ENCODE measurements around the gene GPX6. TPM values are rescaled to one million over a fixed set of nuclear protein-coding genes. Genes with fewer than 3 reads are reported as not detected.

GPX6 gene
- total and polyA plus RNA-seq, 2 donors (not counting 3 experiments of a cell fraction or from before 2014, with no cell fraction given), result not detected

DNA sequence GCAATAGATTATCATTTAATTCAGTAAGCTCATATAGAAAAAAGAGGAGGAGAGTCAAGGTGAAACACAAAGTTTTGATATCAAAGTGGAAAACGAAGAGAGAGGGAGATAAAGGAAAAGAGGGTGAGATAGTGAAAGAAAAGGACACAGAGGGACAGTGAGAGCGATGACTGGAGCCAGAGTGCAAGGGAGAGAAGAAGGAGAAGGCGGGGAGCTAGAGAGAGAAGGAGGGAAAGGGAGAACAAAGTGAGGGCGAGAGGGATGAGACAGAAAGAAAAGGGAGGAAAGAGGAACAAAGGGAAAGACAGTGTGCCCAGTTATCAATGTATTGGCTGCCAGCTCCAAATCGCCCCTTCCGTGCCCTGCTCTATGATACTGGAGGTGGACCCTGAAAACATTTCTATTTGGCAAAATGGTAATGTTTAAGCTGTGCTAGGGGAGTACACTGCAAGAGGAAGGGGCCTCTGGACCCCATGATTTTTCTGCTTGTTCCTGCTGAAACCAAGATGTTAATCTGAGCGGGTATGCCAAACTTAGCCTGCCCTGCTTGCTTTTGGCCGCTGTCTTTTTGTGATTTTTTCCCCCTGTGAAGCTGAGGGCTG, 37.9 kb upstream of the GPX6 start:
- ChIA-PET CTCF (interaction anchor here (1.2 kb wide), 1 partner anchor 11 kb away, joined by 3 read pairs; no protein-coding TSS in a partner anchor), POLR2A (interaction anchor here (0.6 kb wide), 1 partner anchor 11 kb away, joined by 3 read pairs; no protein-coding TSS in a partner anchor)
- Histone ChIP-seq H3K4me2 (ENCODE audit: insufficient read depth, low read length) (no peak overlapping the region), H3K4me3 (replicated peaks in 1 of 3; ENCODE audit: insufficient read depth in 1 of 3, low read depth in 1 of 3, low read length in 3 of 3) (no peak overlapping the region), H3K79me2 (ENCODE audit: control insufficient read depth, insufficient read depth, low read length) (no peaks in the 10 kb centered on the region), H2AFZ (ENCODE audit: low read depth, low read length) (no peak overlapping the region), H3K4me1 (ENCODE audit: control insufficient read depth, extremely low read depth, insufficient read depth, low read length) (no peaks in the 10 kb centered on the region), H3K36me3 (ENCODE audit: control insufficient read depth in 2 of 2, extremely low read depth in 1 of 2, insufficient read depth in 2 of 2, low read length in 2 of 2) (no peaks in the 10 kb centered on the region), H3K9me1 (replicated peaks; ENCODE audit: control insufficient read depth, extremely low read depth, insufficient read depth, low read length) (no peaks in the 10 kb centered on the region), H3K9ac (replicated peaks; ENCODE audit: extremely low read depth, insufficient read depth, low read length) (no peak overlapping the region), H3K9me3 (replicated peaks; ENCODE audit: control insufficient read depth, insufficient read depth, low read length) (no peaks in the 10 kb centered on the region), H4K20me1 (replicated peaks; ENCODE audit: control insufficient read depth, extremely low read depth, insufficient read depth, low read length) (no peaks in the 10 kb centered on the region), H3K27ac (ENCODE audit: insufficient read depth, low read depth, low read length) (no peak overlapping the region), H3K27me3 (ENCODE audit: control insufficient read depth in 2 of 2, insufficient read depth in 2 of 2, low read length in 2 of 2) (peaks cover 5 to 17% of the 10 kb centered on the region in 2 experiments)
- FAIRE-seq (no peak), DNase-seq (ENCODE audit: low read depth, low spot score) (no peak)
- dilution Hi-C loops (cut with MboI; ENCODE audit: extremely low pct_ligation_motif_present, low sequenced_read_pairs) (no loop called here), intact Hi-C loops (cut with micrococcal nuclease) (no loop called here)
- BruUV-seq (replicated peaks), result no TSS peak
- TF ChIP-seq, protein P1, sequence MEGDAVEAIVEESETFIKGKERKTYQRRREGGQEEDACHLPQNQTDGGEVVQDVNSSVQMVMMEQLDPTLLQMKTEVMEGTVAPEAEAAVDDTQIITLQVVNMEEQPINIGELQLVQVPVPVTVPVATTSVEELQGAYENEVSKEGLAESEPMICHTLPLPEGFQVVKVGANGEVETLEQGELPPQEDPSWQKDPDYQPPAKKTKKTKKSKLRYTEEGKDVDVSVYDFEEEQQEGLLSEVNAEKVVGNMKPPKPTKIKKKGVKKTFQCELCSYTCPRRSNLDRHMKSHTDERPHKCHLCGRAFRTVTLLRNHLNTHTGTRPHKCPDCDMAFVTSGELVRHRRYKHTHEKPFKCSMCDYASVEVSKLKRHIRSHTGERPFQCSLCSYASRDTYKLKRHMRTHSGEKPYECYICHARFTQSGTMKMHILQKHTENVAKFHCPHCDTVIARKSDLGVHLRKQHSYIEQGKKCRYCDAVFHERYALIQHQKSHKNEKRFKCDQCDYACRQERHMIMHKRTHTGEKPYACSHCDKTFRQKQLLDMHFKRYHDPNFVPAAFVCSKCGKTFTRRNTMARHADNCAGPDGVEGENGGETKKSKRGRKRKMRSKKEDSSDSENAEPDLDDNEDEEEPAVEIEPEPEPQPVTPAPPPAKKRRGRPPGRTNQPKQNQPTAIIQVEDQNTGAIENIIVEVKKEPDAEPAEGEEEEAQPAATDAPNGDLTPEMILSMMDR (IDR thresholded peaks at IDR 0.05; ENCODE audit: extremely low read depth in 1 of 2, insufficient read depth in 1 of 2, low read depth in 1 of 2, low read length in 2 of 2), result no peak
- TF ChIP-seq FOS (IDR thresholded peaks at IDR 0.05; ENCODE audit: borderline replicate concordance, insufficient read depth, low read length) (no peak), MYC (IDR thresholded peaks at IDR 0.05; ENCODE audit: low read depth, low read length) (no peak), GATA2 (IDR thresholded peaks at IDR 0.05; ENCODE audit: insufficient read depth, insufficient read length, low read depth, low read length) (no peak), EZH2 (IDR thresholded peaks at IDR 0.05; ENCODE audit: borderline replicate concordance, low read depth, low read length, severe bottlenecking) (no peak), POLR2A (IDR thresholded peaks at IDR 0.05; ENCODE audit: low read depth, low read length) (no peak), POLR2AphosphoS5 (IDR thresholded peaks at IDR 0.05; ENCODE audit: insufficient read depth, low read depth, low read length) (no peak), JUN (IDR thresholded peaks at IDR 0.05; ENCODE audit: borderline replicate concordance, insufficient read depth, insufficient read length, low read depth) (no peak)
- TF ChIP-seq, protein P2, sequence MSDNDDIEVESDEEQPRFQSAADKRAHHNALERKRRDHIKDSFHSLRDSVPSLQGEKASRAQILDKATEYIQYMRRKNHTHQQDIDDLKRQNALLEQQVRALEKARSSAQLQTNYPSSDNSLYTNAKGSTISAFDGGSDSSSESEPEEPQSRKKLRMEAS (IDR thresholded peaks at IDR 0.05; ENCODE audit: insufficient read depth, insufficient read length), result no peak

Measured in endothelial cell of umbilical vein (primary cell).